Retinal pigment epithelial cell (primary cell): Measurements from ENCODE around the gene TAOK2.

ENCODE experiments used
- DNase-seq: peaks from one replicate; pipeline ENCODE4 v3.0.0-alpha.2; 2010; ENCODE audit warnings: low read depth
- H3K4me3 ChIP-seq: 2 replicates; pipeline ENCODE4 v1.5.1; 2011; ENCODE audit warnings: mild to moderate bottlenecking, low read length, control low read depth, moderate library complexity
- CTCF ChIP-seq: conservative IDR thresholded peaks from 2 replicates; pipeline ENCODE4 v1.5.1; 2011; ENCODE audit warnings: low read depth, low read length, control low read depth, inconsistent platforms

The TAOK2 gene

GRCh38 chr16:30041841-30042240, 68.2 kb downstream of the TAOK2 start:
- peak; percentile 33 for TF ChIP-seq CTCF
- no peak overlapping the region for H3K4me3 ChIP-seq
- DNase-seq = no peak
